ENCODE results near the gene MTRF1L.

- TF ChIP-seq CTCF (IDR thresholded peaks at IDR 0.05; ENCODE audit: low read depth, low read length, poor library complexity, severe bottlenecking) (no peak), EZH2phosphoT487 (IDR thresholded peaks at IDR 0.05; ENCODE audit: borderline replicate concordance, low read length) (no peak)
These were observed 519 bp downstream of the MTRF1L start for GRCh38 chr6:153001767-153002612.

All from DOHH2 (cell line).